AG04450 (cell line): Measurements from ENCODE around the gene GCH1. TPM values are rescaled to one million over a fixed set of nuclear protein-coding genes. Genes with fewer than 3 reads are reported as not detected.
"Not testable (repeated sequence)": the region's sequence is repeated elsewhere in the genome, so short reads cannot be mapped to it uniquely, and the experiment has no call there.

Experiments used
- CTCF ChIA-PET: fragments of 300-600, 350-600 bp; formaldehyde crosslinking; extraction: SDS; loops from one replicate; lab custom pipeline; 2022; ENCODE audit warnings: antibody characterized with exemption, inconsistent platforms; lab: Charles Lee
- POLR2A ChIA-PET: fragments of 350-600 bp; formaldehyde crosslinking; extraction: SDS; loops from one replicate; lab custom pipeline; 2021; ENCODE audit warnings: antibody characterized with exemption, inconsistent platforms; lab: Yijun Ruan, JAX
- DNase-seq: peaks from one replicate; pipeline ENCODE4 v3.0.0-alpha.2; 2011; ENCODE audit warnings: low read depth, low spot score
- H3K27ac ChIP-seq: one replicate; pipeline ENCODE4 v1.5.1; 2012; ENCODE audit warnings: low read depth, low read length, control low read depth
- H3K27me3 ChIP-seq: one replicate; pipeline ENCODE4 v1.6.0; 2012; ENCODE audit warnings: low read length; ENCODE audit not compliant: control insufficient read depth, insufficient read depth
- H3K4me3 ChIP-seq: 2 replicates; pipeline ENCODE4 v1.5.1; 2011; ENCODE audit warnings: mild to moderate bottlenecking, low read depth, low read length, control low read depth
- H3K9me3 ChIP-seq: 2 replicates; pipeline ENCODE4 v1.5.1; 2012; ENCODE audit warnings: low read length; ENCODE audit not compliant: control insufficient read depth, insufficient read depth
- polyA plus RNA-seq: library from polyadenylated mRNA; depleted of rRNA; stranded (reverse); fragments of >200 nt; gene quantifications from 2 replicates; pipeline ENCODE4 v1.2.3, GENCODE V29; 2011
- TF ChIP-seq, protein P1 (sequence below): IDR thresholded peaks from 2 replicates; pipeline ENCODE4 v1.5.1; 2011; ENCODE audit warnings: low read depth, low read length, control low read depth, inconsistent platforms

Gene GCH1
- polyA plus RNA-seq, 1 experiment = 0.88 TPM

GRCh38 chr14:54805070-54805444 is 97.6 kb downstream of the GCH1 start:
- no peak overlapping the region for H3K4me3 ChIP-seq
- TF ChIP-seq, protein P1, sequence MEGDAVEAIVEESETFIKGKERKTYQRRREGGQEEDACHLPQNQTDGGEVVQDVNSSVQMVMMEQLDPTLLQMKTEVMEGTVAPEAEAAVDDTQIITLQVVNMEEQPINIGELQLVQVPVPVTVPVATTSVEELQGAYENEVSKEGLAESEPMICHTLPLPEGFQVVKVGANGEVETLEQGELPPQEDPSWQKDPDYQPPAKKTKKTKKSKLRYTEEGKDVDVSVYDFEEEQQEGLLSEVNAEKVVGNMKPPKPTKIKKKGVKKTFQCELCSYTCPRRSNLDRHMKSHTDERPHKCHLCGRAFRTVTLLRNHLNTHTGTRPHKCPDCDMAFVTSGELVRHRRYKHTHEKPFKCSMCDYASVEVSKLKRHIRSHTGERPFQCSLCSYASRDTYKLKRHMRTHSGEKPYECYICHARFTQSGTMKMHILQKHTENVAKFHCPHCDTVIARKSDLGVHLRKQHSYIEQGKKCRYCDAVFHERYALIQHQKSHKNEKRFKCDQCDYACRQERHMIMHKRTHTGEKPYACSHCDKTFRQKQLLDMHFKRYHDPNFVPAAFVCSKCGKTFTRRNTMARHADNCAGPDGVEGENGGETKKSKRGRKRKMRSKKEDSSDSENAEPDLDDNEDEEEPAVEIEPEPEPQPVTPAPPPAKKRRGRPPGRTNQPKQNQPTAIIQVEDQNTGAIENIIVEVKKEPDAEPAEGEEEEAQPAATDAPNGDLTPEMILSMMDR = no peak
- POLR2A ChIA-PET = interaction anchor here (1.0 kb wide), 1 partner anchor 239 kb away, joined by 3 read pairs; no protein-coding TSS in a partner anchor
- H3K27ac ChIP-seq = no peak overlapping the region
- H3K9me3 ChIP-seq = no peaks in the 10 kb centered on the region
- CTCF ChIA-PET = interaction anchor here (1.0 to 8.7 kb wide), 9 partner anchors 8 to 256 kb away, joined by 3 to 90 read pairs (median 6); no protein-coding TSS in a partner anchor
- DNase-seq = no peak
- peaks cover 5% of the 10 kb centered on the region for H3K27me3 ChIP-seq

- TF ChIP-seq, protein P1 = no peak
- Histone ChIP-seq H3K27me3 (peaks cover 5% of the 10 kb centered on the region), H3K27ac (no peak overlapping the region), H3K9me3 (no peaks in the 10 kb centered on the region), H3K4me3 (no peak overlapping the region)
- POLR2A ChIA-PET = interaction anchor here (1.0 kb wide), 1 partner anchor 239 kb away, joined by 3 read pairs; no protein-coding TSS in a partner anchor
- DNase-seq = no peak
- CTCF ChIA-PET = interaction anchor here (1.0 to 8.7 kb wide), 9 partner anchors 9 to 256 kb away, joined by 3 to 90 read pairs (median 6); no protein-coding TSS in a partner anchor
Measured at GRCh38 chr14:54804538-54805041, 98.0 kb downstream of the GCH1 start.

GRCh38 chr14:54803926-54804537 is 98.6 kb downstream of the GCH1 start:
- no peak for DNase-seq
- POLR2A ChIA-PET = no interaction called here
- TF ChIP-seq, protein P1 = no peak
- peaks cover 3% of the 10 kb centered on the region for H3K27me3 ChIP-seq
- CTCF ChIA-PET = interaction anchor here (1.1 to 8.7 kb wide), 6 partner anchors 10 to 253 kb away, joined by 4 to 90 read pairs (median 8); no protein-coding TSS in a partner anchor
- H3K4me3 ChIP-seq = no peak overlapping the region
- no peak overlapping the region for H3K27ac ChIP-seq
- no peaks in the 10 kb centered on the region for H3K9me3 ChIP-seq

DNA sequence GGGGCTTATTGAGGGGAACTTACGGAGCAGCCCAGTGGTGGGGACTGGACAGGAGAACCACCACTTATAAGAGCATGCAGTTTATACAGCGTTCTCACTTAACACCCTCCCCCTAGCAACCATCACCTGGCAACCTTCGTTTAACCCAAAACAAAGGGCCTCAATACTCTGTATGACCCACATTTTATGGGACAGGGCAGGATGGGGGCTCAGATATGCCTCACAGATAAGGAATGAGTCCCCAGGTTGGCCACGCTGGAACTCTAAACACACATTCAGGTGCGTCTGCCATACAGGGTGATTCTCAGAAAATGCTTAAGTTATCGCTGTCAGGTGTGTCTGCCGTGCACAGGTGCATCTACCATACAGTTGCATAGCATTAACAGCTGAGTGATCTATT is 99.2 kb downstream of the GCH1 start:
- no peak for DNase-seq
- TF ChIP-seq, protein P1 = no peak
- Histone ChIP-seq H3K27me3 (peaks cover 2% of the 10 kb centered on the region), H3K27ac (no peak overlapping the region), H3K9me3 (no peaks in the 10 kb centered on the region), H3K4me3 (no peak overlapping the region)
- CTCF ChIA-PET = interaction anchor here (3.5 to 8.7 kb wide), 2 partner anchors 30 to 240 kb away, joined by 10 to 90 read pairs; no protein-coding TSS in a partner anchor
- POLR2A ChIA-PET = interaction anchor here (0.5 kb wide), 1 partner anchor 26 kb away, joined by 5 read pairs; no protein-coding TSS in a partner anchor

- H3K27me3 ChIP-seq, H3K9me3 ChIP-seq, POLR2A ChIA-PET, DNase-seq, H3K27ac ChIP-seq, H3K4me3 ChIP-seq: not testable (repeated sequence)
- CTCF ChIA-PET = interaction anchor here (8.7 kb wide), 1 partner anchor 238 kb away, joined by 90 read pairs; no protein-coding TSS in a partner anchor
Measured at GRCh38 chr14:54801482-54801881, 101.1 kb downstream of the GCH1 start.
